HEK293T (cell line): Measurements from ENCODE around the gene PLA2G2D.

Source experiments
- BHLHE40 ChIP-seq: fragments of 450-650 bp; IDR thresholded peaks from 2 replicates; pipeline ENCODE4 v1.6.1; 2016; ENCODE audit warnings: mild to moderate bottlenecking, moderate library complexity, borderline replicate concordance
- ELF4 ChIP-seq: fragments of 450-650 bp; IDR thresholded peaks from 2 replicates; pipeline ENCODE4 v1.6.1; 2017; ENCODE audit warnings: antibody characterized with exemption
- FOXK2 ChIP-seq: fragments of 450-650 bp; IDR thresholded peaks from 2 replicates; pipeline ENCODE4 v1.6.1; 2016; ENCODE audit warnings: mild to moderate bottlenecking
- HDGF ChIP-seq: fragments of 450-650 bp; IDR thresholded peaks from 2 replicates; pipeline ENCODE4 v1.6.1; 2017; ENCODE audit warnings: antibody characterized with exemption, borderline replicate concordance
- LEF1 ChIP-seq: fragments of 450-650 bp; IDR thresholded peaks from 2 replicates; pipeline ENCODE4 v1.6.1; 2017; ENCODE audit warnings: mild to moderate bottlenecking, borderline replicate concordance
- NFRKB ChIP-seq: fragments of 450-650 bp; IDR thresholded peaks from 2 replicates; pipeline ENCODE4 v1.6.1; 2016; ENCODE audit warnings: mild to moderate bottlenecking, moderate library complexity
- SP1 ChIP-seq: fragments of 450-650 bp; IDR thresholded peaks from 2 replicates; pipeline ENCODE4 v1.6.1; 2017
- ZNF384 ChIP-seq: fragments of 450-650 bp; IDR thresholded peaks from 2 replicates; pipeline ENCODE4 v1.6.1; 2016
- TF ChIP-seq, protein P1 (sequence below): fragments of 450-650 bp; IDR thresholded peaks from 2 replicates; pipeline ENCODE4 v1.6.1; 2016

DNA sequence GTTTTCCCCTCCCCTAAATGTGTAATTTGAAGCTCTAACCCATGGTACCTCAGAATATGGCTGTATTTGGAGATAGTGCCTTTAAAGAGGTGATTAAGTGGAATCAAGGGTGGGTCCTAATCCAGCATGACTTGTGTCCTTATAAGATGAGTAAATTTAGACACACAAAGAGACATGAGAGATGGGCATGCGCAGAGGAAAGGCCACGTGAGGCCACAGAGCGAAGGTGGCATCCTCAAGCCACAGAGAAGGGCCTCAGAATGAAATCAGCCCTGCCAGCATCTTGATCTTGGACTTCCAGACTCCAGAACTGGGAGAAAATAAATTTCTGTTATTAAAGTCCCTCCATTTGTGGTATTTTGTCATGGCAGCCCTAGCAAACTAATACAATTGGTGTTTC, 16.9 kb upstream of the PLA2G2D start:
- TF ChIP-seq HDGF (no peak), NFRKB (no peak), FOXK2 (no peak), ZNF384 (no peak), SP1 (no peak), BHLHE40 (no peak), LEF1 (no peak), ELF4 (no peak)
- TF ChIP-seq, protein P1, sequence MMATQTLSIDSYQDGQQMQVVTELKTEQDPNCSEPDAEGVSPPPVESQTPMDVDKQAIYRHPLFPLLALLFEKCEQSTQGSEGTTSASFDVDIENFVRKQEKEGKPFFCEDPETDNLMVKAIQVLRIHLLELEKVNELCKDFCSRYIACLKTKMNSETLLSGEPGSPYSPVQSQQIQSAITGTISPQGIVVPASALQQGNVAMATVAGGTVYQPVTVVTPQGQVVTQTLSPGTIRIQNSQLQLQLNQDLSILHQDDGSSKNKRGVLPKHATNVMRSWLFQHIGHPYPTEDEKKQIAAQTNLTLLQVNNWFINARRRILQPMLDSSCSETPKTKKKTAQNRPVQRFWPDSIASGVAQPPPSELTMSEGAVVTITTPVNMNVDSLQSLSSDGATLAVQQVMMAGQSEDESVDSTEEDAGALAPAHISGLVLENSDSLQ = no peak
